GM08714 (cell line): ENCODE measurements around the gene SESTD1.
A peak's percentile ranks its signal among the peaks of the same experiment; 100 is the strongest.
"Not testable (repeated sequence)": the region's sequence is repeated elsewhere in the genome, so short reads cannot be mapped to it uniquely, and the experiment has no call there.

Source experiments
- H3K4me3 ChIP-seq: fragments of 200-500 bp; sonication (Bioruptor generic); 2 replicates; pipeline ENCODE4 v1.5.1; 2014; ENCODE audit warnings: mild to moderate bottlenecking, low read length, inconsistent platforms
- ZNF274 ChIP-seq: IDR thresholded peaks from 2 replicates; pipeline ENCODE4 v1.6.1; 2012; ENCODE audit warnings: mild to moderate bottlenecking, low read depth, low read length

Gene SESTD1

GRCh38 chr2:179253226-179253625, 11.4 kb downstream of the SESTD1 start:
- H3K4me3 ChIP-seq, result no peak overlapping the region
- no peak for TF ChIP-seq ZNF274

- H3K4me3 ChIP-seq, result peak overlapping the region; percentile 54
- no peak for TF ChIP-seq ZNF274
These were observed 12.2 kb downstream of the SESTD1 start for GRCh38 chr2:179252423-179252822.

GRCh38 chr2:179251870-179252269, 12.8 kb downstream of the SESTD1 start:
- no peak for TF ChIP-seq ZNF274
- no peak overlapping the region for H3K4me3 ChIP-seq

- no peak for TF ChIP-seq ZNF274
- H3K4me3 ChIP-seq, result no peak overlapping the region; the same call in 1 of the 2 replicates
These were observed 13.7 kb downstream of the SESTD1 start for GRCh38 chr2:179250848-179251504.

- no peak overlapping the region for H3K4me3 ChIP-seq
These were observed 14.5 kb downstream of the SESTD1 start for GRCh38 chr2:179250095-179250494.

GRCh38 chr2:179248024-179248348, 16.6 kb downstream of the SESTD1 start:
- no peak overlapping the region for H3K4me3 ChIP-seq
- no peak for TF ChIP-seq ZNF274

More at GRCh38 chr2:179250095-179250494, 14.5 kb downstream of the SESTD1 start:
- no peak for TF ChIP-seq ZNF274

GRCh38 chr2:179247318-179248023, 17.2 kb downstream of the SESTD1 start:
- no peak for TF ChIP-seq ZNF274
- H3K4me3 ChIP-seq, result no peak overlapping the region

- H3K4me3 ChIP-seq, result not testable (repeated sequence)
These were observed 18.8 kb downstream of the SESTD1 start for GRCh38 chr2:179245843-179246242.

GRCh38 chr2:179243046-179243445, 21.6 kb downstream of the SESTD1 start:
- no peak overlapping the region for H3K4me3 ChIP-seq
- no peak for TF ChIP-seq ZNF274

GRCh38 chr2:179240481-179241451, 23.9 kb downstream of the SESTD1 start:
- no peak overlapping the region for H3K4me3 ChIP-seq
- TF ChIP-seq ZNF274, result no peak

- no peak overlapping the region for H3K4me3 ChIP-seq
- no peak for TF ChIP-seq ZNF274
These were observed 24.8 kb downstream of the SESTD1 start for GRCh38 chr2:179239838-179240237.

GRCh38 chr2:179239195-179239594, 25.4 kb downstream of the SESTD1 start:
- no peak for TF ChIP-seq ZNF274
- H3K4me3 ChIP-seq, result no peak overlapping the region

- TF ChIP-seq ZNF274, result no peak
- no peak overlapping the region for H3K4me3 ChIP-seq
These were observed 26.6 kb downstream of the SESTD1 start for GRCh38 chr2:179238027-179238426.

GRCh38 chr2:179237209-179237946, 27.3 kb downstream of the SESTD1 start:
- no peak for TF ChIP-seq ZNF274
- no peak overlapping the region for H3K4me3 ChIP-seq
